PFSK-1 (cell line): Measurements from ENCODE around the gene MSI2.

ENCODE experiments used
- FOXP2 ChIP-seq: optimal IDR thresholded peaks from 2 replicates; pipeline ENCODE3; 2011; ENCODE audit warnings: borderline replicate concordance, control low read depth, inconsistent platforms; ENCODE audit not compliant: insufficient read depth; ENCODE audit errors: extremely low read length, extremely low read depth
- POLR2AphosphoS5 ChIP-seq: IDR thresholded peaks from 2 replicates; pipeline ENCODE4 v1.6.1; 2012; ENCODE audit warnings: low read depth, mild to moderate bottlenecking, control low read depth, low read length, moderate library complexity
- SIN3A ChIP-seq: IDR thresholded peaks from 2 replicates; pipeline ENCODE4 v1.6.1; 2012; ENCODE audit warnings: mild to moderate bottlenecking, low read length, moderate library complexity, borderline replicate concordance; ENCODE audit not compliant: insufficient read depth
- TAF1 ChIP-seq: IDR thresholded peaks from 2 replicates; pipeline ENCODE4 v1.6.1; 2012; ENCODE audit warnings: low read length, control low read depth, borderline replicate concordance; ENCODE audit not compliant: insufficient read depth
- TF ChIP-seq, protein P1 (sequence below), 2 experiments: IDR thresholded peaks; 2 replicates each; pipeline versions ENCODE4 v1.6.1 to v1.8.0; 2011 to 2012; ENCODE audit warnings: low read depth in 2 of 2, low read length in 2 of 2, control low read depth in 1 of 2, inconsistent platforms in 1 of 2, mild to moderate bottlenecking in 1 of 2, moderate library complexity in 1 of 2; ENCODE audit not compliant: insufficient read depth in 1 of 2

The MSI2 gene

GRCh38 chr17:57255182-57255775 is 1.0 kb upstream of the MSI2 start:
- TF ChIP-seq FOXP2 (no peak), POLR2AphosphoS5 (no peak), SIN3A (no peak), TAF1 (no peak)
- TF ChIP-seq, protein P1, sequence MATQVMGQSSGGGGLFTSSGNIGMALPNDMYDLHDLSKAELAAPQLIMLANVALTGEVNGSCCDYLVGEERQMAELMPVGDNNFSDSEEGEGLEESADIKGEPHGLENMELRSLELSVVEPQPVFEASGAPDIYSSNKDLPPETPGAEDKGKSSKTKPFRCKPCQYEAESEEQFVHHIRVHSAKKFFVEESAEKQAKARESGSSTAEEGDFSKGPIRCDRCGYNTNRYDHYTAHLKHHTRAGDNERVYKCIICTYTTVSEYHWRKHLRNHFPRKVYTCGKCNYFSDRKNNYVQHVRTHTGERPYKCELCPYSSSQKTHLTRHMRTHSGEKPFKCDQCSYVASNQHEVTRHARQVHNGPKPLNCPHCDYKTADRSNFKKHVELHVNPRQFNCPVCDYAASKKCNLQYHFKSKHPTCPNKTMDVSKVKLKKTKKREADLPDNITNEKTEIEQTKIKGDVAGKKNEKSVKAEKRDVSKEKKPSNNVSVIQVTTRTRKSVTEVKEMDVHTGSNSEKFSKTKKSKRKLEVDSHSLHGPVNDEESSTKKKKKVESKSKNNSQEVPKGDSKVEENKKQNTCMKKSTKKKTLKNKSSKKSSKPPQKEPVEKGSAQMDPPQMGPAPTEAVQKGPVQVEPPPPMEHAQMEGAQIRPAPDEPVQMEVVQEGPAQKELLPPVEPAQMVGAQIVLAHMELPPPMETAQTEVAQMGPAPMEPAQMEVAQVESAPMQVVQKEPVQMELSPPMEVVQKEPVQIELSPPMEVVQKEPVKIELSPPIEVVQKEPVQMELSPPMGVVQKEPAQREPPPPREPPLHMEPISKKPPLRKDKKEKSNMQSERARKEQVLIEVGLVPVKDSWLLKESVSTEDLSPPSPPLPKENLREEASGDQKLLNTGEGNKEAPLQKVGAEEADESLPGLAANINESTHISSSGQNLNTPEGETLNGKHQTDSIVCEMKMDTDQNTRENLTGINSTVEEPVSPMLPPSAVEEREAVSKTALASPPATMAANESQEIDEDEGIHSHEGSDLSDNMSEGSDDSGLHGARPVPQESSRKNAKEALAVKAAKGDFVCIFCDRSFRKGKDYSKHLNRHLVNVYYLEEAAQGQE (IDR thresholded peaks at IDR 0.05; ENCODE audit: insufficient read depth in 1 of 2, low read depth in 2 of 2, low read length in 2 of 2), result no peak

- TF ChIP-seq POLR2AphosphoS5, result no peak
- TF ChIP-seq, protein P1 (IDR thresholded peaks at IDR 0.05; ENCODE audit: insufficient read depth in 1 of 2, low read depth in 2 of 2, low read length in 2 of 2), result no peak
- TF ChIP-seq SIN3A, result no peak
- TF ChIP-seq TAF1, result no peak
- TF ChIP-seq FOXP2, result no peak
Measured at GRCh38 chr17:57256708-57257112, 387 bp downstream of the MSI2 start.

- TF ChIP-seq, protein P1 (IDR thresholded peaks at IDR 0.05; ENCODE audit: insufficient read depth in 1 of 2, low read depth in 2 of 2, low read length in 2 of 2), result no peak
- no peak for TF ChIP-seq SIN3A
- TF ChIP-seq POLR2AphosphoS5, result no peak
- no peak for TF ChIP-seq TAF1
- no peak for TF ChIP-seq FOXP2
Measured at GRCh38 chr17:57257195-57257894, 1.0 kb downstream of the MSI2 start.

GRCh38 chr17:57257895-57258851 is 1.9 kb downstream of the MSI2 start:
- no peak for TF ChIP-seq POLR2AphosphoS5
- no peak for TF ChIP-seq SIN3A
- TF ChIP-seq, protein P1 (IDR thresholded peaks at IDR 0.05; ENCODE audit: insufficient read depth in 1 of 2, low read depth in 2 of 2, low read length in 2 of 2), result no peak
- TF ChIP-seq FOXP2, result no peak
- TF ChIP-seq TAF1, result no peak
